Activated T-cell treated with anti-CD3 and anti-CD28 coated beads for 1 hour (primary cell): ENCODE measurements around the gene S100A8.
"Not testable (repeated sequence)": the region's sequence is repeated elsewhere in the genome, so short reads cannot be mapped to it uniquely, and the experiment has no call there.

Experiments used
- DNase-seq: peaks from one replicate; pipeline ENCODE4 v3.0.0-alpha.2; 2020; ENCODE audit warnings: low read depth

The S100A8 gene

GRCh38 chr1:153417136-153417888 lies 26.4 kb upstream of the S100A8 start:
- no peak for DNase-seq

- DNase-seq, result no peak
These were observed 25.1 kb upstream of the S100A8 start, which contains the start of gene S100A7A for GRCh38 chr1:153415850-153416570. S100A7A (plus strand) TSS chr1:153416520; CDS start chr1:153418083, 1,563 bp downstream.

GRCh38 chr1:153413961-153414360 lies 23.1 kb upstream of the S100A8 start:
- not testable (repeated sequence) for DNase-seq

- not testable (repeated sequence) for DNase-seq
These were observed 16.4 kb upstream of the S100A8 start for GRCh38 chr1:153407274-153407673.

GRCh38 chr1:153405825-153406599 lies 15.1 kb upstream of the S100A8 start:
- DNase-seq, result not testable (repeated sequence)

- DNase-seq, result peak; percentile 34
These were observed 13.9 kb upstream of the S100A8 start for GRCh38 chr1:153404768-153405167.

GRCh38 chr1:153404086-153404635 lies 13.3 kb upstream of the S100A8 start:
- no peak for DNase-seq

GRCh38 chr1:153403421-153404085 lies 12.7 kb upstream of the S100A8 start:
- DNase-seq, result no peak

GRCh38 chr1:153402226-153402625 lies 11.4 kb upstream of the S100A8 start:
- DNase-seq, result no peak

- no peak for DNase-seq
These were observed 10.6 kb upstream of the S100A8 start for GRCh38 chr1:153401461-153401860.

- no peak for DNase-seq
These were observed 9.4 kb upstream of the S100A8 start for GRCh38 chr1:153400244-153400643.

- DNase-seq, result no peak
These were observed 8.7 kb upstream of the S100A8 start for GRCh38 chr1:153399401-153400055.

- no peak for DNase-seq
These were observed 7.2 kb upstream of the S100A8 start for GRCh38 chr1:153397924-153398651.

- DNase-seq, result no peak
These were observed 6.4 kb upstream of the S100A8 start for GRCh38 chr1:153397051-153397923.

GRCh38 chr1:153396461-153396860 lies 5.6 kb upstream of the S100A8 start:
- DNase-seq, result no peak

- no peak for DNase-seq
These were observed 4.9 kb upstream of the S100A8 start for GRCh38 chr1:153395776-153396175.

- DNase-seq, result no peak
These were observed 4.3 kb upstream of the S100A8 start for GRCh38 chr1:153395136-153395685.

GRCh38 chr1:153394391-153394790 lies 3.5 kb upstream of the S100A8 start:
- no peak for DNase-seq

GRCh38 chr1:153393926-153394325 lies 3.1 kb upstream of the S100A8 start:
- no peak for DNase-seq
